Effector memory CD8-positive, alpha-beta T cell (primary cell): ENCODE data around the gene MARVELD2.
"Not testable (repeated sequence)": the region's sequence is repeated elsewhere in the genome, so short reads cannot be mapped to it uniquely, and the experiment has no call there.

Experiments used
- ATAC-seq: fragments of 150-1000 bp; cut with Tn5 transposase; replicated peaks from 2 replicates; pipeline ENCODE4 v1.10.0; 2021; ENCODE audit warnings: mild to moderate bottlenecking, moderate library complexity
- DNase-seq, 3 experiments: peaks; one replicate each; pipeline ENCODE4 v3.0.0; 2021
- H3K27ac Mint-ChIP-seq, 2 donors: one replicate each; pipeline ENCODE4 v1.8.0; 2022; ENCODE audit warnings: mild to moderate bottlenecking in 2 of 2, mixed read lengths in 2 of 2, moderate library complexity in 2 of 2
- H3K27me3 Mint-ChIP-seq, 2 donors: one replicate each; pipeline ENCODE4 v1.8.0; 2022; ENCODE audit warnings: mixed read lengths in 2 of 2
- H3K36me3 Mint-ChIP-seq: one replicate; pipeline ENCODE4 v1.8.0; 2022; ENCODE audit warnings: mild to moderate bottlenecking, moderate library complexity, mixed read lengths; ENCODE audit not compliant: insufficient read depth
- H3K4me1 Mint-ChIP-seq, 2 donors: one replicate each; pipeline ENCODE4 v1.8.0; 2022; ENCODE audit warnings: low read depth in 2 of 2, mixed read lengths in 2 of 2
- H3K4me3 Mint-ChIP-seq, 2 donors: one replicate each; pipeline ENCODE4 v1.8.0; 2022; ENCODE audit warnings: mild to moderate bottlenecking in 2 of 2, mixed read lengths in 2 of 2, moderate library complexity in 2 of 2
- H3K9me3 Mint-ChIP-seq, 2 donors: one replicate each; pipeline ENCODE4 v1.8.0; 2022; ENCODE audit warnings: mixed read lengths in 2 of 2

The MARVELD2 gene

DNA sequence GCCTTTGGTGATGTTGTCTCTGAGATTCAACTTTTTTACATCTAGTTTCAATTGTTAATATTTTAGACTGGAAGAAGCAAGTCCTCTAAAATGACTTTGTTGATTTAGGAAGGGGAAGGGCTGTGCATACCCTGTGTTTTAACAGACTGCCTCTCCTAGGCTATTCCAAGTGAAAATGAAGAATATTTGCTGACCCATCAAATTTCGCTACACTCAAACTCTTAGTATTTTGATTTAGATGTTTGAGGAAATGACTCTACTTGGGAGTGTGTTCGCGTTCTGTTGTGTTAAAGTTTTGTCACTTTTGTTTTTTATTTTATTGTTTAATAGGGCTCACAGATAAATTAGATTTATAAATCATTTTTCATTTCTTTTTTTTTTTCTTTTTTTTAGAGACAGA, 3.6 kb downstream of the MARVELD2 start:
- Mint-ChIP-seq H3K9me3 (no peaks in the 10 kb centered on the region), H3K4me3 (no peak overlapping the region), H3K4me1 (peaks cover 0 to 4% of the 10 kb centered on the region in 2 donors), H3K27me3 (peaks cover 0 to 4% of the 10 kb centered on the region in 2 donors), H3K36me3 (peaks cover 5% of the 10 kb centered on the region), H3K27ac (no peak overlapping the region)
- DNase-seq (no peak), ATAC-seq (no peak)

- H3K9me3 Mint-ChIP-seq: no peaks in the 10 kb centered on the region
- H3K4me1 Mint-ChIP-seq: no peaks in the 10 kb centered on the region
- ATAC-seq (no peak), DNase-seq (no peak)
- no peak overlapping the region for H3K27ac Mint-ChIP-seq
- no peak overlapping the region for H3K4me3 Mint-ChIP-seq
- H3K36me3 Mint-ChIP-seq: no peaks in the 10 kb centered on the region
- H3K27me3 Mint-ChIP-seq: no peaks in the 10 kb centered on the region
Measured at GRCh38 chr5:69431424-69432303, 16.7 kb downstream of the MARVELD2 start.

GRCh38 chr5:69432412-69433206, 17.7 kb downstream of the MARVELD2 start:
- DNase-seq (no peak), ATAC-seq (no peak)
- Mint-ChIP-seq H3K4me3 (no peak overlapping the region), H3K36me3 (no peaks in the 10 kb centered on the region), H3K9me3 (no peaks in the 10 kb centered on the region), H3K4me1 (no peaks in the 10 kb centered on the region), H3K27me3 (no peaks in the 10 kb centered on the region), H3K27ac (no peak overlapping the region)

- not testable (repeated sequence) for H3K9me3 Mint-ChIP-seq, H3K36me3 Mint-ChIP-seq, DNase-seq, H3K4me3 Mint-ChIP-seq, ATAC-seq, H3K27me3 Mint-ChIP-seq, H3K27ac Mint-ChIP-seq, H3K4me1 Mint-ChIP-seq
Measured at GRCh38 chr5:69435276-69435884, 20.5 kb downstream of the MARVELD2 start.

DNA sequence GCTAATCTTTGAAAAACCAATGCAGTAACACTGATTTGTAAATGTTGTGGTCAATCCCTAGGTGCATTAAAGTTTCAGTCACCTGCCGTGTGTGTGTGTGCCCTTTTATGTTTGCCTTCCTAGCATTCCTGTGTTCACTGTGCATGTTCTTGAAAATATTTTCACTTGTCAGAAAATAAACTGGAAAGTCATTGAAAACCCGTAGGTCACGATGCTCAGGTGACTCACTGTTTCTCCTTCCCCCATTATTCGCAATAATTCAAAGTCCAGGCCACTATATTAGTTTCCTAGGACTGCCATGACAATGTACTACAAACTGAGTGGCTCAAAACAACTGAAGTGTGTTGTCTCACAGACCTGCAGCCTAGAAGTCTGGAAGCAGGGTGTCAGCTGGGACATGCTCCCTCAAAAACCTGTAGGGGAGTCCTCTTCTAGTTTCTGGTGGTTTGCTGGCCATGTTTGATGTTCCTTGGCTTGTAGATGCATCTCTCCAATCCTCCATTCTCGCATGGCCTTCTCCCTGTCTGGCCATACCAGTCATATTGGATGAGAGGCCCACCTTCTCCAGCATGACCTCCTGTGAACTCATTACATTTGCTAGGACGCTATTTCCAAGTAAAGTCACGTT, 29.3 kb downstream of the MARVELD2 start:
- no peak for ATAC-seq
- Mint-ChIP-seq H3K27me3 (no peaks in the 10 kb centered on the region), H3K27ac (no peak overlapping the region), H3K4me1 (no peaks in the 10 kb centered on the region), H3K36me3 (no peaks in the 10 kb centered on the region), H3K4me3 (no peak overlapping the region), H3K9me3 (no peaks in the 10 kb centered on the region)
- no peak for DNase-seq

GRCh38 chr5:69449511-69449910, 34.6 kb downstream of the MARVELD2 start:
- no peaks in the 10 kb centered on the region for H3K36me3 Mint-ChIP-seq
- peaks cover 3 to 8% of the 10 kb centered on the region in 2 donors for H3K27me3 Mint-ChIP-seq
- DNase-seq: no peak
- ATAC-seq: no peak
- H3K4me3 Mint-ChIP-seq: no peak overlapping the region
- no peak overlapping the region for H3K27ac Mint-ChIP-seq
- no peaks in the 10 kb centered on the region for H3K4me1 Mint-ChIP-seq
- H3K9me3 Mint-ChIP-seq: no peaks in the 10 kb centered on the region

DNA sequence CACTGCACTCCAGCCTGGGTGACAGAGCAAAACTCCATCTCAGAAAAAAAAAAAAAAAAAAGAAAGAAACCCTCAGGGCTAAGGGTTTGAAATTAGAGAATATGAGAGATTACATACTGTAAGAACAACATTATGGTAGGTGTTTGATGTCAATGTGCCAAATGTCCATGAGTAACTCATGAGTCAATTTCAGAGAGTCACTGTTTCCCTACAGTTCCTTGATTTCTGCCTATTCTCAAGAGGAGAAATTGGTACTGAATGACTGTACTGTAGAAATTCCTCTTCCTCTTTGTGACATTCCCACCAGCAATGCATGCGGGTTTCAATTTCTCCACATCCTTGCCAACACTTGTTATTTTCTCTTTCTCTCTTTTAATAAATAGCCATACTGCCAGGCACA, 35.2 kb downstream of the MARVELD2 start:
- H3K4me3 Mint-ChIP-seq: no peak overlapping the region
- ATAC-seq (no peak), DNase-seq (no peak)
- H3K9me3 Mint-ChIP-seq: no peaks in the 10 kb centered on the region
- H3K27me3 Mint-ChIP-seq: peaks cover 8 to 9% of the 10 kb centered on the region in 2 donors
- H3K27ac Mint-ChIP-seq: no peak overlapping the region
- no peaks in the 10 kb centered on the region for H3K4me1 Mint-ChIP-seq
- H3K36me3 Mint-ChIP-seq: no peaks in the 10 kb centered on the region

- not testable (repeated sequence) for H3K4me3 Mint-ChIP-seq, H3K9me3 Mint-ChIP-seq, H3K27me3 Mint-ChIP-seq, DNase-seq, ATAC-seq, H3K36me3 Mint-ChIP-seq, H3K4me1 Mint-ChIP-seq, H3K27ac Mint-ChIP-seq
Measured at GRCh38 chr5:69450527-69450926, 35.6 kb downstream of the MARVELD2 start.

GRCh38 chr5:69451941-69452647, 37.2 kb downstream of the MARVELD2 start:
- Mint-ChIP-seq H3K27me3 (peaks cover 8 to 10% of the 10 kb centered on the region in 2 donors), H3K9me3 (no peaks in the 10 kb centered on the region), H3K27ac (no peak overlapping the region), H3K4me3 (no peak overlapping the region), H3K4me1 (no peaks in the 10 kb centered on the region), H3K36me3 (no peaks in the 10 kb centered on the region)
- DNase-seq: no peak
- ATAC-seq: no peak

GRCh38 chr5:69453487-69453886, 38.6 kb downstream of the MARVELD2 start:
- H3K27ac Mint-ChIP-seq, H3K27me3 Mint-ChIP-seq, DNase-seq, H3K4me3 Mint-ChIP-seq, H3K4me1 Mint-ChIP-seq, H3K9me3 Mint-ChIP-seq, H3K36me3 Mint-ChIP-seq, ATAC-seq: not testable (repeated sequence)

DNA sequence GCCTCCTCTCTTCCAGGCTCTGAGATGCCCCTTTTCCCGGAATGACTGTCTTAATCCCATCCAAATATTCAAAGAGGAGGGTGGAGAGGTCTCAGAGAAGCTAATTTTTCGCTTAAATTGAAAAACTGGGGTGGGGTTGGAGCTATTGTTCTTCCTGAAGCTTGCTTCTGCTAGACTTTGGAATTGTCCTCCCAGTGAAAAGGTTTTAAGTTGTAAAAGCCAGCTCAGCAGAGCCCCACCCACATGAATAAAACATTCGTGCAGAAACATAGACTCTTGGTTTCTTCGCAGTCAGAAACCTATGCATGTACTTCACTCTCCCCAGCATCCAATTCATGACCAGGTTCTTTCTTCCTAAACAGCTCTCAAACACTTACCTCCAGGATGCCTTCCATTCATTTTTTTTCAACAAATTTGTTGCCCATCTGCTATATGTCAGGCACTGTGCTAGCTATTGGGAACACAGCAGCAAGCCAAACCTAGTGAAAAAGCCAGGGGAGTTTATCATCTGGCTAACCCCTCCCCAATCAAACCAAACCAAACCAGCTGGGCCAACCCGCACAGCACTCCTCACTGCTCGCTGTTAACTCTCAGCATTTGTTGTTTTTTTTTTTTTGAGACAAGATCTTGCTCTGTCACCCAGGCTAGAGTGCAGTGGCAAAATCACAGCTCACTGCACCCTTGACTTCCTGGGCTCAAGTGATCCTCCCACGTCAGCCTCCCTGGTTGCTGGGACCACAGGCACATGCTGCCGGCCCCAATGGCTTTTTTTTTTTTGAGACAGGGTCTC, 39.7 kb downstream of the MARVELD2 start:
- DNase-seq (no peak), ATAC-seq (no peak)
- H3K4me1 Mint-ChIP-seq: no peaks in the 10 kb centered on the region
- no peaks in the 10 kb centered on the region for H3K9me3 Mint-ChIP-seq
- no peak overlapping the region for H3K4me3 Mint-ChIP-seq
- H3K27me3 Mint-ChIP-seq: peaks cover 19 to 21% of the 10 kb centered on the region in 2 donors
- no peaks in the 10 kb centered on the region for H3K36me3 Mint-ChIP-seq
- no peak overlapping the region for H3K27ac Mint-ChIP-seq

GRCh38 chr5:69455428-69455988, 40.6 kb downstream of the MARVELD2 start:
- not testable (repeated sequence) for ATAC-seq

More at GRCh38 chr5:69455428-69455988, 40.6 kb downstream of the MARVELD2 start:
- not testable (repeated sequence) for H3K4me1 Mint-ChIP-seq, H3K36me3 Mint-ChIP-seq, H3K9me3 Mint-ChIP-seq, H3K27ac Mint-ChIP-seq, H3K4me3 Mint-ChIP-seq, DNase-seq
- peaks cover 19 to 21% of the 10 kb centered on the region in 2 donors for H3K27me3 Mint-ChIP-seq
